HG03521 (cell line): ENCODE results near the gene TMPRSS2.

Experiments
- ATAC-seq: cut with Tn5 transposase; IDR thresholded peaks from one replicate; pipeline ENCODE4 v1.9.1; 2021; ENCODE audit warnings: mild to moderate bottlenecking, moderate library complexity; ENCODE audit not compliant: unreplicated experiment

TMPRSS2 gene

GRCh38 chr21:41482980-41483379 lies 25.0 kb downstream of the TMPRSS2 start:
- no peak for ATAC-seq

- no peak for ATAC-seq
These were observed 25.7 kb downstream of the TMPRSS2 start for GRCh38 chr21:41482301-41482700.

GRCh38 chr21:41481191-41481590 lies 26.8 kb downstream of the TMPRSS2 start:
- no peak for ATAC-seq

- ATAC-seq, result no peak
These were observed 27.8 kb downstream of the TMPRSS2 start for GRCh38 chr21:41480086-41480690.

- ATAC-seq, result no peak
These were observed 28.3 kb downstream of the TMPRSS2 start for GRCh38 chr21:41479686-41480085.

GRCh38 chr21:41478319-41479177 lies 29.4 kb downstream of the TMPRSS2 start:
- no peak for ATAC-seq

- no peak for ATAC-seq
These were observed 30.2 kb downstream of the TMPRSS2 start for GRCh38 chr21:41477641-41478318.

GRCh38 chr21:41475714-41476420 lies 32.1 kb downstream of the TMPRSS2 start:
- ATAC-seq, result no peak

- ATAC-seq, result no peak
These were observed 35.0 kb downstream of the TMPRSS2 start for GRCh38 chr21:41472753-41473548.

GRCh38 chr21:41470054-41470453 lies 37.9 kb downstream of the TMPRSS2 start:
- ATAC-seq, result no peak

- ATAC-seq, result no peak
These were observed 41.7 kb downstream of the TMPRSS2 start for GRCh38 chr21:41466024-41466820.

GRCh38 chr21:41465176-41465781 lies 42.7 kb downstream of the TMPRSS2 start:
- no peak for ATAC-seq

- no peak for ATAC-seq
These were observed 47.1 kb downstream of the TMPRSS2 start for GRCh38 chr21:41460578-41461527.

- ATAC-seq, result no peak
These were observed 47.9 kb downstream of the TMPRSS2 start for GRCh38 chr21:41459884-41460534.

- ATAC-seq, result no peak
These were observed 49.4 kb downstream of the TMPRSS2 start for GRCh38 chr21:41458559-41458958.

- no peak for ATAC-seq
These were observed 49.8 kb downstream of the TMPRSS2 start for GRCh38 chr21:41458121-41458520.

- no peak for ATAC-seq
These were observed 54.2 kb downstream of the TMPRSS2 start for GRCh38 chr21:41453761-41454160.

GRCh38 chr21:41453198-41453597 lies 54.8 kb downstream of the TMPRSS2 start:
- no peak for ATAC-seq
